IPS DF 4.7 (cell line): ENCODE results near the gene APOBR.
"Not testable (repeated sequence)": the region's sequence is repeated elsewhere in the genome, so short reads cannot be mapped to it uniquely, and the experiment has no call there.

ENCODE experiments used
- DNase-seq: peaks from one replicate; pipeline ENCODE4 v3.0.0-alpha.2; 2013; ENCODE audit warnings: low spot score; ENCODE audit errors: extremely low read depth

APOBR gene

GRCh38 chr16:28498666-28499381, 4.4 kb downstream of the APOBR start:
- no peak for DNase-seq

DNA sequence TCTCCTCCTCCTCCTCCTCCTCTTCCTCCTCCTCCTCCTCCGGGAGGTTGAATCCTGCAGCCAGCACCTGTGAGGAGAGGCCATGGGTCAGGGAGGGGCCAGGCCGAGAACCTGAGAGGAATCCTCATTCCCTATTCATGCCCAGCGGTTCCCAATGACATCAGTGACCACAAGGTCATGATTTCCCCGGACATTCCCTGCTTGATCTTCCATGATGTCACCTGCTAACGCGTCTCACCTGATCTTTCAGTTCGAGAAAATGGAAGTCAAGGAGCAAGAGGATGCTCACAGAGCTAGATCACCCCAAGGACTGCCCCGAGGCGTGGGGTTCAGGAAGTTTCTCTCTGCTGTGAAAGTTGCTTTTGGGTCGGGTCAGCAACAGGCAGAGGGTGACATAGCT, 5.4 kb downstream of the APOBR start:
- no peak for DNase-seq

GRCh38 chr16:28500476-28501180, 6.2 kb downstream of the APOBR start:
- DNase-seq, result not testable (repeated sequence)

- no peak for DNase-seq
These were observed 7.1 kb downstream of the APOBR start for GRCh38 chr16:28501258-28502232.

GRCh38 chr16:28502290-28502689, 7.8 kb downstream of the APOBR start:
- no peak for DNase-seq

DNA sequence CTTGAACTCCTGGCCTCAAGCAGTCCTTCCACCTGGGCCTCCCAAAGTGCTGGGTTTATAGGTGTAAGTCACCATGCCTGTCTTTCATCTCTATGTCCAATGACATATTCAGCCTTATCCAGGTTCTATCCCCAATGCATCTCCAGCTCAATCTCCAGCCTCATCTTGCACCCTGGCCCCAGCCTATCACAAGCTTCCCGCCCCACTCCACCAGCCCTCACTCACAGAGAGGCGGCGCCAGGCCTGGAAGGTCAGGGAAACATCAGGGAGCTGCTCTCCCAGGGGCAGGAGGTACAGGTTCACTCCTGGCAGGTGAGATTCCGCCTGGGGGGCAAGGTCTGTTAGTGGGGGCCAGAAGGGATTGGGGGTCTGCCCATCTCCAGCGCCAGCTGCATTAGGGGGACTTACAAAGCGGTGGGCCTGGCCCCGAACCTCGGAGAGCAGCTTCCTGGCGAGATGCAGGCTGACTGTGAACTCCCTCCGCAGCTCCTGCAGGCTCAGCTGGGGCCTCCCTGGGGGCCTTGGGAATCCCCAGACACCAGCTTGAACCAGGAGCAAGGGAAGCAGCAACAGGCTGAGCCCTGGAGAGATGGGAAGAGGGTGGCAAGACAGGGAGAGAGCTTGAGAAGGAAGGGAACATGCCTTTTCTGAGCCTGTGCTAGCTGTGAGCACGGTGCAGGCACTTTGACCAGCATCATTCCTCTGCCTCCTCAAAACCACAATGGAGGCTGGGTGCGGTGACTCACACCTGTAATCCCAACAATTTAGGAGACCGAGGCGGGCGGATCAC, 9.2 kb downstream of the APOBR start:
- no peak for DNase-seq

- DNase-seq, result no peak
These were observed 10.4 kb downstream of the APOBR start for GRCh38 chr16:28504707-28505404.

- DNase-seq, result no peak
These were observed 11.2 kb downstream of the APOBR start for GRCh38 chr16:28505489-28506137.

GRCh38 chr16:28511031-28511430, 16.6 kb downstream of the APOBR start:
- no peak for DNase-seq

- DNase-seq, result no peak
These were observed 17.7 kb downstream of the APOBR start for GRCh38 chr16:28511801-28512789.

- no peak for DNase-seq
These were observed 19.2 kb downstream of the APOBR start for GRCh38 chr16:28513484-28514181.

DNA sequence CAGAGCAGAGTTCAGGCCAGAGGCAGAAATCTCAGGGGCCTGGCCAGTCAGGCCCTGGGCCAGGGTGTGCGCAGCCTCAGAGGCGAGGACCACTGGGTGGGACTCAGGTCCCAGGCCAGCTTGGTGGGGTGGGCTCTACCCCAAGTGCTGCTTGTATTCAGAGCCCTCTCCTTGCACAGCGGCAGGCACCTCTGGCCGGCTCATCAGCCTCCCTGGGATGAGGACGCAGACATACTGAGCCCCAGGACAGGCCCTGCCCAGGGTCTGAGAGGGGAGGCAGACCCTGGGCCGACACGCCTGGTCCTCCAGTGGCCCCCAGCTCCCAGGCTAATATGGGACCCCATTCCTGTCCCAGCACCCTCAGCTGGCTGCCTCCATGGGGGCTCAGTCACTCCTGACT, 19.8 kb downstream of the APOBR start:
- no peak for DNase-seq

DNA sequence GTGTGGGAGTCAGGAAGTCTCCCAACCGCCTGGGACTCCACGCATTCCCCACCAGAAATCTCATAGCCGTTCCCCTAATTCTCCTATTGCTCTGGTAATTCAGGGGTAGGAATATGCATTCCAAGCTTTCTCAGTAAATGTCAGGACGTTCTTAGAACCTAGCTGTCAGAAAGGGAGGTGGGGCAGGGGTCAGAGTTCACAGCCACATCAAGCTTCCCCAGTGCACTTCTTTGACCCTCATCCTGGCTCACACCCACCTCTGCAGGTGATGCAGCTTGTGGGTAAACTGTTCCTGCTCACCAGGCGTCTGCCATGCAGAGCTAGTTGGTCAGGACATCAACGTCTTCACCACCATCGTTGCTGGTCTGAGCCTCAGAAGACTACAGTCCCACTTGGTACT, 26.2 kb downstream of the APOBR start:
- no peak for DNase-seq

- no peak for DNase-seq
These were observed 27.0 kb downstream of the APOBR start for GRCh38 chr16:28521436-28521835.

- no peak for DNase-seq
These were observed 28.3 kb downstream of the APOBR start for GRCh38 chr16:28522792-28523191.

- DNase-seq, result no peak
These were observed 30.3 kb downstream of the APOBR start for GRCh38 chr16:28524681-28525171.

DNA sequence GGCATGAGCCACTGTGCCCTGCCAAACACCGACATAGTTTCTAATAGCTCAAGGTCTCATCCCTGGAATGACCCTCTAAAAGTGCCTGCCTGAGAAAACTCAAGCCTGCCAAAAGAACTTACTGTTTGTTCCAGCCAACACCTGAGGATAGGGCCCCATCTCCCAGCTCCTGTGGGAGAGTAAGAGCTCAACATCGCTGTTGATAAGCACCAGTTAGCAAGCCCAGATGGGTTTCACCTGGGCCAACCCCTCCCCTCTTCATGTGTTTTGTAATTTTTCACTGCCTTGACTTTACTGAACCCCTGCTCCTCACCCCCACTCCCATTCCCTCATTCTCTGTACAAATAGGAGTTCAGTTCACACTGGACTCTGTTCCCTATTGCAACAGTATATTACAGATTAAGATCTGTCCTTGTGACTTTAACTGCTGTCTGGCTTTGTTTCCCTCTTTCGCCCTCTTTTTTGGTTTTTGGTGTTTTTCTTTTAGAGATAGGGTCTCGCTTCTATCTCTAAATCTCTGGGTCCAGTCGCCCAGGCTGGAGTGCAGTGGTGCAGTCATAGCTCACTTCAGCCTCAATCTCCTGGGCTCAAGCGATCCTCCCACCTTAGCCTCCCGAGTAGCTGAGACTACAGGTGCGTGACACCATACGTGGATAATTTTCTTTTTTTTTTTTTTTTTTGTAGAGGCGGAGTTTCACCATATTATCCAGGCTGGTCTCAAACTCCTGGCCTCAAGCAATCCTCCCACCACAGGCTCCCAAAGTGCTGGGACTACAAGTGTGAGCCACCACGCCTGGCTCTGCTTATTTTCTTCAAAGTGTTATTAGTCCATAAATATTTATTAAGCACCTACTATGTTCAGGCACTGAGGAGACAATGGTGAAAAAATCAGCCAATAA, 32.0 kb downstream of the APOBR start:
- DNase-seq, result no peak
